ENCODE measurements around the gene PRKN. TPM values are rescaled to one million over a fixed set of nuclear protein-coding genes. Genes with fewer than 3 reads are reported as not detected.
A peak's percentile ranks its signal among the peaks of the same experiment; 100 is the strongest.

Gene PRKN
- total RNA-seq, 3 donors from 2014 or later: 5.2 to 10.2 (median 8.1) TPM

GRCh38 chr6:162070639-162071038, 656.9 kb downstream of the PRKN start:
- no peak for TF ChIP-seq CTCF (IDR thresholded peaks at IDR 0.05)
- intact Hi-C loops (cut with DNase I, micrococcal nuclease): no loop called here
- ATAC-seq: no peak

GRCh38 chr6:162069995-162070394, 657.6 kb downstream of the PRKN start:
- H3K4me3 ChIP-seq: no peak overlapping the region
- TF ChIP-seq CTCF (IDR thresholded peaks at IDR 0.05): no peak
- ATAC-seq (no peak), DNase-seq (no peak)
- no peaks in the 10 kb centered on the region for H3K4me1 ChIP-seq (ENCODE audit: low read depth)
- H3K9me3 ChIP-seq: peaks cover 7% of the 10 kb centered on the region
- intact Hi-C loops (cut with DNase I, micrococcal nuclease): no loop called here
- no peaks in the 10 kb centered on the region for H3K36me3 ChIP-seq (ENCODE audit: low read depth)

More at GRCh38 chr6:162070639-162071038, 656.9 kb downstream of the PRKN start:
- peaks cover 7% of the 10 kb centered on the region for H3K9me3 ChIP-seq
- no peaks in the 10 kb centered on the region for H3K4me1 ChIP-seq (ENCODE audit: low read depth)
- H3K4me3 ChIP-seq: no peak overlapping the region
- no peaks in the 10 kb centered on the region for H3K36me3 ChIP-seq (ENCODE audit: low read depth)
- DNase-seq: no peak

- TF ChIP-seq CTCF (IDR thresholded peaks at IDR 0.05): no peak
- no peaks in the 10 kb centered on the region for H3K36me3 ChIP-seq (ENCODE audit: low read depth)
- ATAC-seq: no peak
- H3K9me3 ChIP-seq: peaks cover 7% of the 10 kb centered on the region
- no peaks in the 10 kb centered on the region for H3K4me1 ChIP-seq (ENCODE audit: low read depth)
- intact Hi-C loops (cut with DNase I, micrococcal nuclease): no loop called here
- no peak overlapping the region for H3K4me3 ChIP-seq
- DNase-seq: no peak
Measured at GRCh38 chr6:162068340-162068739, 659.2 kb downstream of the PRKN start.

- no peak for ATAC-seq
Measured at GRCh38 chr6:162063666-162064065, 663.9 kb downstream of the PRKN start.

GRCh38 chr6:162058281-162058875, 669.2 kb downstream of the PRKN start:
- ATAC-seq: peak; percentile 93
- DNase-seq: peak in 1 of 3 donors; percentile 9
- Histone ChIP-seq H3K9me3 (no peaks in the 10 kb centered on the region), H3K4me1 (ENCODE audit: low read depth) (no peaks in the 10 kb centered on the region), H3K4me3 (no peak overlapping the region), H3K36me3 (ENCODE audit: low read depth) (no peaks in the 10 kb centered on the region)
- intact Hi-C loops (cut with DNase I, micrococcal nuclease): no loop called here
- TF ChIP-seq CTCF (IDR thresholded peaks at IDR 0.05): no peak

More at GRCh38 chr6:162063666-162064065, 663.9 kb downstream of the PRKN start:
- H3K4me3 ChIP-seq: no peak overlapping the region
- H3K36me3 ChIP-seq (ENCODE audit: low read depth): no peaks in the 10 kb centered on the region
- no peaks in the 10 kb centered on the region for H3K4me1 ChIP-seq (ENCODE audit: low read depth)
- intact Hi-C loops (cut with DNase I, micrococcal nuclease): no loop called here
- no peak for DNase-seq
- no peaks in the 10 kb centered on the region for H3K9me3 ChIP-seq
- TF ChIP-seq CTCF (IDR thresholded peaks at IDR 0.05): no peak

GRCh38 chr6:162056745-162057144, 670.8 kb downstream of the PRKN start:
- intact Hi-C loops (cut with DNase I, micrococcal nuclease): no loop called here
- no peak overlapping the region for H3K4me3 ChIP-seq
- no peaks in the 10 kb centered on the region for H3K4me1 ChIP-seq (ENCODE audit: low read depth)
- ATAC-seq (no peak), DNase-seq (no peak)
- H3K9me3 ChIP-seq: no peaks in the 10 kb centered on the region
- H3K36me3 ChIP-seq (ENCODE audit: low read depth): no peaks in the 10 kb centered on the region
- no peak for TF ChIP-seq CTCF (IDR thresholded peaks at IDR 0.05)
